Activated naive CD4-positive, alpha-beta T cell treated with anti-CD3 and anti-CD28 coated beads for 36 hours (primary cell): Measurements from ENCODE around the gene CFTR. TPM values are rescaled to one million over a fixed set of nuclear protein-coding genes. Genes with fewer than 3 reads are reported as not detected.

Source experiments
- CTCF ChIA-PET: fragments of 350-600 bp; sonication (Branson Sonifier 250); formaldehyde crosslinking; loops from one replicate; lab custom pipeline; 2021; ENCODE audit warnings: antibody characterized with exemption; lab: Charles Lee
- DNase-seq: peaks from one replicate; pipeline ENCODE4 v3.0.0-alpha.2; 2020
- H3K27ac Mint-ChIP-seq: one replicate; pipeline ENCODE4 v1.8.0; 2021; ENCODE audit warnings: mild to moderate bottlenecking, mixed read lengths
- H3K27me3 Mint-ChIP-seq: one replicate; pipeline ENCODE4 v1.8.0; 2021; ENCODE audit warnings: low read depth, mixed read lengths
- H3K36me3 Mint-ChIP-seq: one replicate; pipeline ENCODE4 v1.8.0; 2021; ENCODE audit warnings: low read depth, mixed read lengths
- H3K4me1 Mint-ChIP-seq: one replicate; pipeline ENCODE4 v1.8.0; 2021; ENCODE audit warnings: low read depth, mixed read lengths
- H3K4me3 Mint-ChIP-seq: one replicate; pipeline ENCODE4 v1.8.0; 2021; ENCODE audit warnings: mild to moderate bottlenecking, moderate library complexity, mixed read lengths
- H3K9me3 Mint-ChIP-seq: one replicate; pipeline ENCODE4 v1.8.0; 2021; ENCODE audit warnings: mixed read lengths
- intact Hi-C: fragments of 100-400 bp; cut with micrococcal nuclease; formaldehyde crosslinking; loops from one replicate; pipeline ENCODE4 v1.15.1; 2023
- total RNA-seq, 2 experiments: library from RNA; stranded (reverse); gene quantifications; one replicate each; pipeline ENCODE4 v1.2.3, GENCODE V29; 2021

Gene CFTR
- total RNA-seq, 2 experiments from 2014 or later: not detected

DNA sequence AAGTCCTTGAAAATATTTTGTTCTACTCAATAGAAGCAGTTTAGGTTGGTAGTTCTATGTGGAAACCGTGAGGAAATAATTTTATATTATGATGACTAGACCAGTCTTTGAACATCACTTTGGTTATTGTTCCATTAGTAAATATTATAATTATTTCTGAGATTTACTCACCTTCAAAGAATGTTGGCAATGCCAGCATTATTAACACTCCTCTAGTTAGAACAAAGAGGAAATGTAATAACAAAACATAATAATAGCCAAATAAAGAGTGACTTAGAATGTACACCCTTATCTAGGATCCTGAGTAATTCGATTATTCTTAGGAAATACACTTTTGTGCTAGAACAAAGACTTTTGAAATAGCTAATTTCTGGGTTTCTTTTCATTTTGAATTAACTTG lies 121.1 kb downstream of the CFTR start:
- H3K4me1 Mint-ChIP-seq: no peaks in the 10 kb centered on the region
- H3K4me3 Mint-ChIP-seq: no peak overlapping the region
- no peaks in the 10 kb centered on the region for H3K36me3 Mint-ChIP-seq
- H3K27ac Mint-ChIP-seq: no peak overlapping the region
- intact Hi-C loops: no loop called here
- no peaks in the 10 kb centered on the region for H3K27me3 Mint-ChIP-seq
- no peak for DNase-seq
- CTCF ChIA-PET: no interaction called here
- no peaks in the 10 kb centered on the region for H3K9me3 Mint-ChIP-seq

DNA sequence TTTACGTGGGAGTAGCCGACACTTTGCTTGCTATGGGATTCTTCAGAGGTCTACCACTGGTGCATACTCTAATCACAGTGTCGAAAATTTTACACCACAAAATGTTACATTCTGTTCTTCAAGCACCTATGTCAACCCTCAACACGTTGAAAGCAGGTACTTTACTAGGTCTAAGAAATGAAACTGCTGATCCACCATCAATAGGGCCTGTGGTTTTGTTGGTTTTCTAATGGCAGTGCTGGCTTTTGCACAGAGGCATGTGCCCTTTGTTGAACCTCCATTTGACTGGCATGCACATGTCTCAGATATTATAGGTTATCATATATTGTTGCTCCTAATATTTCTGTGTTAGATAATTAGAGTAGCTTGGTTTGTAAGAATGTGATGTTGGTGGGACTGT lies 123.8 kb downstream of the CFTR start:
- Mint-ChIP-seq H3K4me1 (no peaks in the 10 kb centered on the region), H3K27ac (no peak overlapping the region), H3K9me3 (no peaks in the 10 kb centered on the region), H3K27me3 (no peaks in the 10 kb centered on the region), H3K4me3 (no peak overlapping the region), H3K36me3 (no peaks in the 10 kb centered on the region)
- no peak for DNase-seq
- intact Hi-C loops: no loop called here
- CTCF ChIA-PET: no interaction called here

- Mint-ChIP-seq H3K27me3 (no peaks in the 10 kb centered on the region), H3K4me3 (no peak overlapping the region), H3K4me1 (no peaks in the 10 kb centered on the region), H3K27ac (no peak overlapping the region), H3K36me3 (no peaks in the 10 kb centered on the region), H3K9me3 (no peaks in the 10 kb centered on the region)
- intact Hi-C loops: no loop called here
- CTCF ChIA-PET: no interaction called here
- no peak for DNase-seq
These were observed 125.9 kb downstream of the CFTR start for GRCh38 chr7:117605712-117606111.

- Mint-ChIP-seq H3K4me3 (no peak overlapping the region), H3K27ac (no peak overlapping the region), H3K27me3 (no peaks in the 10 kb centered on the region), H3K9me3 (no peaks in the 10 kb centered on the region), H3K4me1 (no peaks in the 10 kb centered on the region), H3K36me3 (no peaks in the 10 kb centered on the region)
- DNase-seq: no peak
- CTCF ChIA-PET: no interaction called here
- intact Hi-C loops: no loop called here
These were observed 126.3 kb downstream of the CFTR start for GRCh38 chr7:117606132-117606531.

DNA sequence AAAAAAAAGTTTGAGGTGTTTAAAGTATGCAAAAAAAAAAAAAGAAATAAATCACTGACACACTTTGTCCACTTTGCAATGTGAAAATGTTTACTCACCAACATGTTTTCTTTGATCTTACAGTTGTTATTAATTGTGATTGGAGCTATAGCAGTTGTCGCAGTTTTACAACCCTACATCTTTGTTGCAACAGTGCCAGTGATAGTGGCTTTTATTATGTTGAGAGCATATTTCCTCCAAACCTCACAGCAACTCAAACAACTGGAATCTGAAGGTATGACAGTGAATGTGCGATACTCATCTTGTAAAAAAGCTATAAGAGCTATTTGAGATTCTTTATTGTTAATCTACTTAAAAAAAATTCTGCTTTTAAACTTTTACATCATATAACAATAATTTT lies 130.6 kb downstream of the CFTR start:
- H3K9me3 Mint-ChIP-seq: no peaks in the 10 kb centered on the region
- no peak overlapping the region for H3K4me3 Mint-ChIP-seq
- H3K27ac Mint-ChIP-seq: no peak overlapping the region
- CTCF ChIA-PET: interaction anchor here (0.6 kb wide), 1 partner anchor 287 kb away, joined by 5 read pairs; no protein-coding TSS in a partner anchor
- no peaks in the 10 kb centered on the region for H3K27me3 Mint-ChIP-seq
- intact Hi-C loops: no loop called here
- H3K4me1 Mint-ChIP-seq: no peaks in the 10 kb centered on the region
- no peaks in the 10 kb centered on the region for H3K36me3 Mint-ChIP-seq
- DNase-seq: no peak

GRCh38 chr7:117612637-117613036 lies 132.8 kb downstream of the CFTR start:
- no peak for DNase-seq
- Mint-ChIP-seq H3K27me3 (no peaks in the 10 kb centered on the region), H3K36me3 (no peaks in the 10 kb centered on the region), H3K9me3 (no peaks in the 10 kb centered on the region), H3K27ac (no peak overlapping the region), H3K4me1 (no peaks in the 10 kb centered on the region), H3K4me3 (no peak overlapping the region)
- intact Hi-C loops: no loop called here
- CTCF ChIA-PET: no interaction called here

GRCh38 chr7:117616694-117617093 lies 136.9 kb downstream of the CFTR start:
- Mint-ChIP-seq H3K9me3 (no peaks in the 10 kb centered on the region), H3K4me3 (no peak overlapping the region), H3K36me3 (no peaks in the 10 kb centered on the region), H3K27me3 (peaks cover 2% of the 10 kb centered on the region), H3K4me1 (no peaks in the 10 kb centered on the region), H3K27ac (no peak overlapping the region)
- no peak for DNase-seq
- intact Hi-C loops: no loop called here
- CTCF ChIA-PET: no interaction called here

DNA sequence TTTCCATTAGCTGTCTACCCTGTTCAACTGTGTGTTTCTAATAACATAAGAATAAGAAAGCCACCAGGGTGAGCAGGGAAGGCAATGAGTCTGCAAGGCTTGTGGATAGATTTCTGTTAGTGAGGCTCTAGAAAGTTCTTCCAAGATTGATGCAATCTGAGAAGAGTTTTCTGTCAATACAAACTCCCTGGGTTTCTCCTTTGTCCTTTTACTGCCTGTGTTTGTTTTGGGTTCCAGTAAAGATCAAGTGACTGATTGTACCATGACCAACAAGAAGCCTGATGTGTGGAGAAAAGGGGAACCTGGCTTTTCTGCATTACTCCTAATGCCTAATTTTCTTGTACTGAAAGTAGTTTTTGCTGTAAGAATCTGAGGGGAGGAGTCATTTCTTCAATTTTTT lies 139.9 kb downstream of the CFTR start:
- Mint-ChIP-seq H3K9me3 (no peaks in the 10 kb centered on the region), H3K27ac (no peak overlapping the region), H3K4me1 (no peaks in the 10 kb centered on the region), H3K4me3 (no peak overlapping the region), H3K36me3 (no peaks in the 10 kb centered on the region), H3K27me3 (peaks cover 2% of the 10 kb centered on the region)
- DNase-seq: no peak
- intact Hi-C loops: no loop called here
- CTCF ChIA-PET: no interaction called here

DNA sequence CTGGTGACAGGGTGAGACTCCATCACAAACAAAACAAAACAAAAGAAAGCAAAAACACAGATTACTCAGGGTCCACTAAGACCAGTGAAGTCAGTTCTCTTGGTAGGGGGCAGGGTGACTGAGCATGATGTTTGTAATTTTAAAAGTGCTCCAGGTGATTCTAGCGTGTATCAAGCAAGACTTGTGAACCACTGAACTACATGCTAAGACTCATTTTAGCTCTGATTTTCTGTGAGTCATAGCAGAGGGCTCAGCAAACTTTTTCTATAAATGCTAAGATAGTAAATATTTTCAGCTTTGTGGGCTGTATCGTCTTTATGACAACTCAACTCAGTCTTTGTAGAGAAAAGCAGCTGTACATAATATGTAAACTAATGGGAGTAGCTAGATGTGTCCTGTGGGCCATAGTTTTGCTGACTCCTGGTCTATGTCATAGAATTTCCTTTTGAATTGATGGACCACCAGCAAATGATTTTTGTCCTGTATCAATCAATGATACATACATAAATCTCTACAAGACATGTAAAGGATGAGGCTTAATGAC lies 141.3 kb downstream of the CFTR start:
- Mint-ChIP-seq H3K4me1 (no peaks in the 10 kb centered on the region), H3K36me3 (no peaks in the 10 kb centered on the region), H3K27ac (no peak overlapping the region), H3K9me3 (no peaks in the 10 kb centered on the region), H3K4me3 (no peak overlapping the region), H3K27me3 (peaks cover 2% of the 10 kb centered on the region)
- intact Hi-C loops: no loop called here
- CTCF ChIA-PET: no interaction called here
- DNase-seq: no peak

GRCh38 chr7:117623606-117624005 lies 143.8 kb downstream of the CFTR start:
- CTCF ChIA-PET: no interaction called here
- no peak for DNase-seq
- H3K4me3 Mint-ChIP-seq: no peak overlapping the region
- no peak overlapping the region for H3K27ac Mint-ChIP-seq
- H3K4me1 Mint-ChIP-seq: no peaks in the 10 kb centered on the region
- no peaks in the 10 kb centered on the region for H3K9me3 Mint-ChIP-seq
- no peaks in the 10 kb centered on the region for H3K27me3 Mint-ChIP-seq
- H3K36me3 Mint-ChIP-seq: no peaks in the 10 kb centered on the region
- intact Hi-C loops: no loop called here

- no peaks in the 10 kb centered on the region for H3K4me1 Mint-ChIP-seq
- H3K4me3 Mint-ChIP-seq: no peak overlapping the region
- no peaks in the 10 kb centered on the region for H3K36me3 Mint-ChIP-seq
- H3K9me3 Mint-ChIP-seq: no peaks in the 10 kb centered on the region
- no peaks in the 10 kb centered on the region for H3K27me3 Mint-ChIP-seq
- no peak for DNase-seq
- H3K27ac Mint-ChIP-seq: peak overlapping the region; percentile 22
- intact Hi-C loops: no loop called here
- CTCF ChIA-PET: no interaction called here
These were observed 150.7 kb downstream of the CFTR start for GRCh38 chr7:117630501-117630900.

DNA sequence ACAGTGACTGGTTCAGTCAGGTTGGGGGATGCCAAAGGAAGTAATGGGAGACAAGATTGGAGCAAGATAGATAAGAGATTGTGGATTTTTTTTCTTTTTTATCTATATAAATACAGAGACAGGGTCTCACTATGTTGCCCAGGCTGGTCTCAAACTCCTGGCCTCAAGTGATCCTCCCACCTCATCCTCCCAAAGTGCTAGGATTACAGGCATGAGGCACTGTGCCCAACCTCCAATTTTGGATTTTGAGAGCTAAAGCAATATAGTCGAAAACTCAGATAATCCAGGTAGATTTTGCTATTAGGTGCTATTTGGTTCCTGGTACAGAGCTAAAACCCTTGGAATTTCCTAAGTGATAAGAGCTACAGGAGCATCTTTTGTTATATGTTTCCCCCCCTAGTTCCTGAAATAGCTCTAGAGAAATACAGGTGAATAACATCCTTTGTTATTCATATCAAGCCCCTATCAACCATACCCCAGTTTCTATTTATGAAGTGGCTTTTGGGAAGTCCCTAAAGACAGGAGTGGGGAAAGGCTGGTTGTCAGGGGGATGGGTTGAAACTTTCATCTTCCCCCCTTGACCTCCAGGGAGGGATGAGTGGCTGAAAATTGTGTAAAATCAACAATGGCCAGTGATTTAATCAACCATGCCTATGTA lies 151.2 kb downstream of the CFTR start:
- CTCF ChIA-PET: no interaction called here
- no peak for DNase-seq
- intact Hi-C loops: no loop called here
- Mint-ChIP-seq H3K27ac (no peak overlapping the region), H3K4me1 (no peaks in the 10 kb centered on the region), H3K4me3 (no peak overlapping the region), H3K27me3 (no peaks in the 10 kb centered on the region), H3K36me3 (no peaks in the 10 kb centered on the region), H3K9me3 (no peaks in the 10 kb centered on the region)

- CTCF ChIA-PET: no interaction called here
- H3K9me3 Mint-ChIP-seq: peaks cover 1% of the 10 kb centered on the region
- H3K4me3 Mint-ChIP-seq: no peak overlapping the region
- no peak for DNase-seq
- no peaks in the 10 kb centered on the region for H3K27me3 Mint-ChIP-seq
- no peaks in the 10 kb centered on the region for H3K36me3 Mint-ChIP-seq
- intact Hi-C loops: no loop called here
- no peaks in the 10 kb centered on the region for H3K4me1 Mint-ChIP-seq
- no peak overlapping the region for H3K27ac Mint-ChIP-seq
These were observed 151.8 kb downstream of the CFTR start for GRCh38 chr7:117631652-117632051.
